ENCODE results near the gene PSPC1.

PSPC1 gene

DNA sequence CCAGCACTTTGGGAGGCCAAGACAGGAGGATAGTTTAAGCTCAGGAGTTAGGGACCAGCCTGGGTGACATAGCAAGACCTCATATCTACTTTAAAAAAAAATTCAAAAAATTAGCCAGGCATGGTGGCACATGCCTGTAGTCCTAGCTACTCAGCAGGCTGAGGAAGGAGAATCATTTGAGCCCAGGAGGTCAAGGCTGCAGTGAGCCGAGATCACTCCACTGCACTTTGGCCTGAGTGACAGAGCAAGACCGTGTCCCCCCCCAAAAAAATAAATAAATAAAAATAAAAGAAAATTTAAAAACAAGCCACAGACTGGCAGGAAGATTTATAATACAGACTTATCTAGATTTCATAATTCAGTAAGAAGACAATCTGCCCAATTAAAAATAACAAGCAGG, 14.8 kb downstream of the PSPC1 start:
- DNase-seq (ENCODE audit: extremely low read depth, insufficient read length): no peak
- Histone ChIP-seq H3K27me3 (replicated peaks; ENCODE audit: control insufficient read depth, insufficient read depth, low read length) (no peaks in the 10 kb centered on the region), H3K4me3 (replicated peaks; ENCODE audit: low read depth, low read length) (no peak overlapping the region), H3K36me3 (ENCODE audit: control insufficient read depth, insufficient read depth, low read length) (peaks cover 13% of the 10 kb centered on the region)
- TF ChIP-seq, protein P1, sequence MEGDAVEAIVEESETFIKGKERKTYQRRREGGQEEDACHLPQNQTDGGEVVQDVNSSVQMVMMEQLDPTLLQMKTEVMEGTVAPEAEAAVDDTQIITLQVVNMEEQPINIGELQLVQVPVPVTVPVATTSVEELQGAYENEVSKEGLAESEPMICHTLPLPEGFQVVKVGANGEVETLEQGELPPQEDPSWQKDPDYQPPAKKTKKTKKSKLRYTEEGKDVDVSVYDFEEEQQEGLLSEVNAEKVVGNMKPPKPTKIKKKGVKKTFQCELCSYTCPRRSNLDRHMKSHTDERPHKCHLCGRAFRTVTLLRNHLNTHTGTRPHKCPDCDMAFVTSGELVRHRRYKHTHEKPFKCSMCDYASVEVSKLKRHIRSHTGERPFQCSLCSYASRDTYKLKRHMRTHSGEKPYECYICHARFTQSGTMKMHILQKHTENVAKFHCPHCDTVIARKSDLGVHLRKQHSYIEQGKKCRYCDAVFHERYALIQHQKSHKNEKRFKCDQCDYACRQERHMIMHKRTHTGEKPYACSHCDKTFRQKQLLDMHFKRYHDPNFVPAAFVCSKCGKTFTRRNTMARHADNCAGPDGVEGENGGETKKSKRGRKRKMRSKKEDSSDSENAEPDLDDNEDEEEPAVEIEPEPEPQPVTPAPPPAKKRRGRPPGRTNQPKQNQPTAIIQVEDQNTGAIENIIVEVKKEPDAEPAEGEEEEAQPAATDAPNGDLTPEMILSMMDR (IDR thresholded peaks at IDR 0.05; ENCODE audit: insufficient read depth, low read length, poor library complexity, severe bottlenecking): no peak

- DNase-seq (ENCODE audit: extremely low read depth, insufficient read length): no peak
- no peaks in the 10 kb centered on the region for H3K27me3 ChIP-seq (replicated peaks; ENCODE audit: control insufficient read depth, insufficient read depth, low read length)
- H3K4me3 ChIP-seq (replicated peaks; ENCODE audit: low read depth, low read length): no peak overlapping the region
- H3K36me3 ChIP-seq (ENCODE audit: control insufficient read depth, insufficient read depth, low read length): peaks cover 9% of the 10 kb centered on the region
- TF ChIP-seq, protein P1 (IDR thresholded peaks at IDR 0.05; ENCODE audit: insufficient read depth, low read length, poor library complexity, severe bottlenecking): no peak
Observed at GRCh38 chr13:19766591-19766990, 16.2 kb downstream of the PSPC1 start.

DNA sequence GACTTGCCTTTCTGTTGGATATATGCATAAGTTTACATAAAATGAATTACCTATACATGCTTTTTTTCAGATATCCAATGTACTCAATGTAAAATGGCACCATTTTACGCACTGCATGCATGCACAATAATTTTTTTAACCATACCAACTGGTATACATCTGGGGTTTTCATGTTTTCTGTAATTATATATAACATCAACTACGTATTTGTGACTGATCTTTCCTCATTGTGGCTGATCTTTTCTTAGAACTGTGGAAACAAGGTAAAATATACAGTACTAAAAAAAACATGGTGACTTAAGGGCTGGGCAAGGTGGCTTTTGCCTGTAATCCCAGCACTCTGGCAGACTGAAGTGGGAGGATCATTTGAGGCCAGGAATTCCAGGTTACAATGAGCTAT, 18.5 kb downstream of the PSPC1 start:
- TF ChIP-seq, protein P1 (IDR thresholded peaks at IDR 0.05; ENCODE audit: insufficient read depth, low read length, poor library complexity, severe bottlenecking): no peak
- H3K36me3 ChIP-seq (ENCODE audit: control insufficient read depth, insufficient read depth, low read length): peaks cover 8% of the 10 kb centered on the region

DNA sequence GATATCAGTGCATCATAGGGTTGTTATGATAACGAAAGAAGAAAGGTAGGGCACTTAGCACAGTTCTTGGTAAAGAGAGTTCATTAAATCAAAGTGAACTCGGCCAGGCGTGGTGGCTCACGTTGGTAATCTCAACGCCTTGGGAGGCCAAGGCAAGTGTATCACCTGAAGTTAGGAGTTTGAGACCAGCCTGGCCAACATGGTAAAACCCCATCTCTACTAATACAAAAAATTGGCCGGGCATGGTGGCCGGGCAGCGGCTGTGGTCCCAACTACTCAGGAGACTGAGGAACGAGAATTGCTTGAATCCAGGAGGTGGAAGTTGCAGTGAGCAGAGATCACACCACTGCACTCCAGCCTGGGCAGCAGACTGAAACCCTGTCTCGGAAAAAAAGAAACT, 19.1 kb downstream of the PSPC1 start:
- Histone ChIP-seq H3K27me3 (replicated peaks; ENCODE audit: control insufficient read depth, insufficient read depth, low read length) (no peaks in the 10 kb centered on the region), H3K4me3 (replicated peaks; ENCODE audit: low read depth, low read length) (no peak overlapping the region), H3K36me3 (ENCODE audit: control insufficient read depth, insufficient read depth, low read length) (peaks cover 8% of the 10 kb centered on the region)
- TF ChIP-seq, protein P1 (IDR thresholded peaks at IDR 0.05; ENCODE audit: insufficient read depth, low read length, poor library complexity, severe bottlenecking): no peak
- DNase-seq (ENCODE audit: extremely low read depth, insufficient read length): no peak

More for the DNA sequence above, 18.5 kb downstream of the PSPC1 start:
- Histone ChIP-seq H3K27me3 (replicated peaks; ENCODE audit: control insufficient read depth, insufficient read depth, low read length) (no peaks in the 10 kb centered on the region), H3K4me3 (replicated peaks; ENCODE audit: low read depth, low read length) (no peak overlapping the region)
- DNase-seq (ENCODE audit: extremely low read depth, insufficient read length): no peak

- TF ChIP-seq, protein P1 (IDR thresholded peaks at IDR 0.05; ENCODE audit: insufficient read depth, low read length, poor library complexity, severe bottlenecking): no peak
- Histone ChIP-seq H3K36me3 (ENCODE audit: control insufficient read depth, insufficient read depth, low read length) (peaks cover 7% of the 10 kb centered on the region), H3K4me3 (replicated peaks; ENCODE audit: low read depth, low read length) (no peak overlapping the region), H3K27me3 (replicated peaks; ENCODE audit: control insufficient read depth, insufficient read depth, low read length) (no peaks in the 10 kb centered on the region)
- no peak for DNase-seq (ENCODE audit: extremely low read depth, insufficient read length)
Observed at GRCh38 chr13:19759669-19760068, 23.1 kb downstream of the PSPC1 start.

DNA sequence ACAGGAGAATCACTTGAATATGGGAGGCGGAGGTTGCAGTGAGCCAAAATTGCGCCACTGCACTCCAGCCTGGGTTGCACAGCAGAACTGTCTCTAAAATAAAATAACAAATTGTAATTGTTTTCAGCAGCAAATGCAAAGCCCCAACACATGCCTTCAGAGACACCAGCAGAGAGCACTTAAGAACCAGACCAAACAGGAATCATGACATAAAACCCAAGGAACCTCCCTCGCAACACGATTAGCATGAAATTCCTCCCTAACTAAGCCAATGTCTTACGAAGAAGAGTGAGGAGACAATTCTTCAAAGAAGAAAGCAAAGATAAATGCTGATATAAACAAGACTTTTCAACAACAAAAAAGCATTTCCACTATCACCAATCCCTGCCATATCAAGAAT, 40.1 kb downstream of the PSPC1 start:
- Histone ChIP-seq H3K27me3 (replicated peaks; ENCODE audit: control insufficient read depth, insufficient read depth, low read length) (no peaks in the 10 kb centered on the region), H3K36me3 (ENCODE audit: control insufficient read depth, insufficient read depth, low read length) (no peaks in the 10 kb centered on the region; the same call in none of the 2 replicates), H3K4me3 (replicated peaks; ENCODE audit: low read depth, low read length) (no peak overlapping the region)
- no peak for DNase-seq (ENCODE audit: extremely low read depth, insufficient read length)
- TF ChIP-seq, protein P1 (IDR thresholded peaks at IDR 0.05; ENCODE audit: insufficient read depth, low read length, poor library complexity, severe bottlenecking): no peak

All from GM06990 (cell line).